ENCODE results near the gene SAMSN1.
A peak's percentile ranks its signal among the peaks of the same experiment; 100 is the strongest.

SAMSN1 gene

DNA sequence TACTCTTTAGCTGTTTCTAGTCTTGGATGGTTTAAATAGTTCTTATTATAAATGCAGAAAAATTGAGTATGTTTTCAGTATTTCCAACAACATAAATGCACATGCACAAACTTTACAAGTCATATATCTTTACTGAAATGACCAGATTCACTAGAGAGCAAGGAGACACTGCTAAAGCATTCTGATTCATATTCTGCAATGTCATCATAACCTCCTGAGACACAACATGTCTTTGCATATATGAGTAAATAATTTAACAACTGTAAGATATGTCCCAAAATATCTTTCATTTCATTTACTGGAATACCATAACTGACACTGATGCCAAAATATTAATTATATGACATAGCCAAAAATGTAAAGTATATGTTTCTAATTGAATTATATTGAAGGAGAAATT, 16.8 kb upstream of the SAMSN1 start:
- H3K36me3 ChIP-seq (replicated peaks): no peaks in the 10 kb centered on the region
- no peak for DNase-seq
- H3K4me3 ChIP-seq (ENCODE audit: low read depth, low read length): no peak overlapping the region
- TF ChIP-seq, protein P1, sequence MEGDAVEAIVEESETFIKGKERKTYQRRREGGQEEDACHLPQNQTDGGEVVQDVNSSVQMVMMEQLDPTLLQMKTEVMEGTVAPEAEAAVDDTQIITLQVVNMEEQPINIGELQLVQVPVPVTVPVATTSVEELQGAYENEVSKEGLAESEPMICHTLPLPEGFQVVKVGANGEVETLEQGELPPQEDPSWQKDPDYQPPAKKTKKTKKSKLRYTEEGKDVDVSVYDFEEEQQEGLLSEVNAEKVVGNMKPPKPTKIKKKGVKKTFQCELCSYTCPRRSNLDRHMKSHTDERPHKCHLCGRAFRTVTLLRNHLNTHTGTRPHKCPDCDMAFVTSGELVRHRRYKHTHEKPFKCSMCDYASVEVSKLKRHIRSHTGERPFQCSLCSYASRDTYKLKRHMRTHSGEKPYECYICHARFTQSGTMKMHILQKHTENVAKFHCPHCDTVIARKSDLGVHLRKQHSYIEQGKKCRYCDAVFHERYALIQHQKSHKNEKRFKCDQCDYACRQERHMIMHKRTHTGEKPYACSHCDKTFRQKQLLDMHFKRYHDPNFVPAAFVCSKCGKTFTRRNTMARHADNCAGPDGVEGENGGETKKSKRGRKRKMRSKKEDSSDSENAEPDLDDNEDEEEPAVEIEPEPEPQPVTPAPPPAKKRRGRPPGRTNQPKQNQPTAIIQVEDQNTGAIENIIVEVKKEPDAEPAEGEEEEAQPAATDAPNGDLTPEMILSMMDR (IDR thresholded peaks at IDR 0.05; ENCODE audit: low read depth, low read length, missing control alignments): no peak
- no peaks in the 10 kb centered on the region for H3K27me3 ChIP-seq (replicated peaks)
- in situ Hi-C loops (cut with HindIII; ENCODE audit: low pct_ligation_motif_present, low sequenced_read_pairs): no loop called here
- H3K27ac ChIP-seq: no peak overlapping the region

DNA sequence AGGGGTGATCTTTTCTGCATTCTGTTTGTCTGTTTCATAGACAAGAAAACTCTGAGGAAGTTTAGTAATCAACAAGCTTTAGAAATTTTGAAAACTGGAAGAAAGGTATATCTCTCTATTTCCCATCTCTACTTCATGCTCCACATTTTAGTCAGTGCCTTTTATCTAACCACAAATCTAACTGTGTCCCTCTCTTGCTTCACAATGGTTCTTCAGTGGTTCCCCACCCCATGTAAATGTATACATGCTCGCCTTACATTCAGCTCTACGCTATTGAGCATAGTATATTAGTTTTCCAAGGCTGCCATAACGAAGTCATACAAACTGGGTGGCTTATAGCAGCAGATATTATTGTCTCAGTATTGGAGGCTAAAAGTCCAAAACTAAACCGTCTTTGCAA, 14.4 kb upstream of the SAMSN1 start:
- H3K36me3 ChIP-seq (replicated peaks): no peaks in the 10 kb centered on the region
- TF ChIP-seq, protein P1 (IDR thresholded peaks at IDR 0.05; ENCODE audit: low read depth, low read length, missing control alignments): no peak
- H3K27ac ChIP-seq: no peak overlapping the region
- in situ Hi-C loops (cut with HindIII; ENCODE audit: low pct_ligation_motif_present, low sequenced_read_pairs): no loop called here
- no peak overlapping the region for H3K4me3 ChIP-seq (ENCODE audit: low read depth, low read length)
- DNase-seq: no peak
- no peaks in the 10 kb centered on the region for H3K27me3 ChIP-seq (replicated peaks)

DNA sequence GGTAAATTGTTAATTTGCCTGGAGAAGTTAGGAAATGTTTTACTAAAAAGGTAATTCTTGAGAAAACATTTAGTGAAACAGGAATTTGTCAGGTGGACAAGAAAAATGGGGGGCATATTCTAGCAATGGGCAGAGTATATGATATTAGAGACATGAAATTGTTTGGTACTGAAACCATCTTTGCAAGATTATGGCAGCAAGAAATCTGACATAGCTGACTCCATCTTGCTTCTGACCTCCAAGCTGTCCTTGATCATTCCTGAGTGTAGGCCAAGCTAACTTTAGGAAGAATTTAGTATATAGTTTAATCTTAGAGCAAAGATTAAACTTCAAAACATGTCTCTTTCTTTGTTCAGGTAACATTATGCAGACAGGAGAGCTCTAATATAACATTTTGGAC, 14.0 kb upstream of the SAMSN1 start:
- no peak for DNase-seq
- H3K4me3 ChIP-seq (ENCODE audit: low read depth, low read length): no peak overlapping the region
- TF ChIP-seq, protein P1 (IDR thresholded peaks at IDR 0.05; ENCODE audit: low read depth, low read length, missing control alignments): no peak
- no peaks in the 10 kb centered on the region for H3K27me3 ChIP-seq (replicated peaks)
- in situ Hi-C loops (cut with HindIII; ENCODE audit: low pct_ligation_motif_present, low sequenced_read_pairs): no loop called here
- H3K27ac ChIP-seq: no peak overlapping the region
- H3K36me3 ChIP-seq (replicated peaks): no peaks in the 10 kb centered on the region

DNA sequence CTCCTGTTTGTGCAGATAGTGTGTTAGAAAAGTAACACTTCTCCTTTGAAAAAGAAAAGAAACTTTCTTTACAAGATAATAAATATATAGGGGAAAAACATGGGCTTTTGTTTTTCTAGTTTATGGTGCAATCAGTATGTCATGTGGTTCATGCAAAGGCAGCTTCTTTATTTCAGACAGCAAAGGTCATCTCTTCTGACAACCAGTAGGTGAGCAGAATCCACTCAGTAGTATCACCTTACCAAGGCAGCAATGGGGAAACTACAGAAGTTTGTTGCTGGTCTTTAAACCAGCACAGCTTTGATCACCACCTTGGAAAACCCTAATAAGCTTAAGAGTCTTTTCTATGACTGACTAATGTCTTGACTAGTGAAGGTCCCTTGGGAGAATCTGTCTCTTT, 13.0 kb upstream of the SAMSN1 start:
- in situ Hi-C loops (cut with HindIII; ENCODE audit: low pct_ligation_motif_present, low sequenced_read_pairs): no loop called here
- Histone ChIP-seq H3K27ac (no peak overlapping the region), H3K4me3 (ENCODE audit: low read depth, low read length) (no peak overlapping the region), H3K36me3 (replicated peaks) (no peaks in the 10 kb centered on the region), H3K27me3 (replicated peaks) (no peaks in the 10 kb centered on the region)
- DNase-seq: no peak
- TF ChIP-seq, protein P1 (IDR thresholded peaks at IDR 0.05; ENCODE audit: low read depth, low read length, missing control alignments): no peak

DNA sequence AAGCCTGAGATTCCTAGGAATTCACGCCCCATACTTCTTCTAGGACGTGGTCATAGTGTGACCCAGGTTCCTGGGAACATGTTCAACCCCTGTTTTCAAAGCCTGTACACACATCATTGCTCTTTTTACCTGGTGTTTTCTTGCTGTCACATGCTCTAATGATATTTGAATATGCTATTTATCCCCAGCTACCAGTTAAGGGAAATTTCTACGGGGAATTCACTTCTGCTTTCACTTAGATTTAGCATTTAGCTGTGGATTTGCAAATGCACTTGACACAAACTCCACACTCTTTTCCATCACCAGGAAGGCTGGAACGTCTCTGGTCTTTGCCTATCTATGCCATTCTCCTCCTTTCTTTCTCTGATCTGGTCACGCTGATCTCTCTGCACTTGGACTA, 11.3 kb upstream of the SAMSN1 start:
- Histone ChIP-seq H3K27ac (no peak overlapping the region), H3K36me3 (replicated peaks) (no peaks in the 10 kb centered on the region), H3K27me3 (replicated peaks) (no peaks in the 10 kb centered on the region), H3K4me3 (ENCODE audit: low read depth, low read length) (no peak overlapping the region)
- in situ Hi-C loops (cut with HindIII; ENCODE audit: low pct_ligation_motif_present, low sequenced_read_pairs): no loop called here
- DNase-seq: no peak
- TF ChIP-seq, protein P1 (IDR thresholded peaks at IDR 0.05; ENCODE audit: low read depth, low read length, missing control alignments): no peak

DNA sequence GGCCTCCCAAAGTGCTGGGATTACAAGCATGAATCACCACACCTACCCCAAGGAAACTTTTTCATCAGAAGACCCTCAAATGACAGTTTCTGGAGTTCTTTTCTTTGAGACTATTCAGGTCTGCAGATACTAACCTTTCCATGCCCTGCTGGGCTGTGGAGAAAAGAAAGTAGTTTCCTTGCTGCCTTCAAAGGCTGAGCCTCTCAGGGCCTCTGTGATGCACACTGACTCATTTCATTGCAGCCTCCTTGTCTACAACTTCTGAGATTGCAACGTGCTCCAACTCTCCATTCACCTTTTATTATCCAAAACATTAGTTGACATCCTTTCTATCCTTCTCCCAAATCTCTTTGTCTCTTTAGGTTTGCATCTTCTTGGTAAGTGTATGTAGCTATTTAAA, 8.8 kb upstream of the SAMSN1 start:
- Histone ChIP-seq H3K36me3 (replicated peaks) (no peaks in the 10 kb centered on the region), H3K27ac (no peak overlapping the region), H3K27me3 (replicated peaks) (no peaks in the 10 kb centered on the region), H3K4me3 (ENCODE audit: low read depth, low read length) (no peak overlapping the region)
- DNase-seq: peak; percentile 20
- in situ Hi-C loops (cut with HindIII; ENCODE audit: low pct_ligation_motif_present, low sequenced_read_pairs): no loop called here
- TF ChIP-seq, protein P1 (IDR thresholded peaks at IDR 0.05; ENCODE audit: low read depth, low read length, missing control alignments): no peak
